NCI-H146 (cell line): ENCODE results near the gene PHACTR1.

Experiments used
- DNase-seq: peaks from one replicate; lab custom pipeline; 2025; lab: John Stamatoyannopoulos, UW

Gene PHACTR1

DNA sequence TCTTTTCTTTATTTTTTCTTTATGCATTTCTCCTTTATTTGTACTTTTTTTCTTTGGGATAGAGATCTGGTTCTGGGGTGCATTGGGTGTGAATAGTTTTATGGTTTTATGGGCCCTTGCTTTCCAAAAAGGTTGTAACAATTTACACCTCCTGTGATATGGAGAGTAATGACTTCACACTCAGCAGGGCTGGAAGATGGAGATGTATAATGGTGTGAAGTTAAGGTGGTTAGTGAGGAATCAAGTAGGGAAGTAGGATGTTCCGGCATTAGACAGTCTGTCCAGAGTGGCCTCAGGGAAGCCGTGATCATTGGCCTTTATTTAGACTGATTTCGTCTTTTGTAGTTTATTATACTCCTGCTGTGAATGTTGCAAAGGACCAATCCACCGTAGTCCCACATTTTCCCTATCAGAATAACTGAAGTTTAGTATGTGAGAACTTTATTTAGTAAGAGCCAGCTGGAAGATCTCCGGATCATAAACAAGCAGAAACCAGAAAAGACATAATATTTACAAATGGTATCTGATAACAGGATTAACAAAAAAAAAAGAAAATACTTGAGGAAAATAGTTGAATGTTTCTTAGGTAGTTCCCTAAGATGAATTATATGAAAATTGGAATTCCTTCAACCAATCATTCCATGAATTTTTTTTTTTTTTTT is 356.2 kb downstream of the PHACTR1 start:
- DNase-seq: no peak

DNA sequence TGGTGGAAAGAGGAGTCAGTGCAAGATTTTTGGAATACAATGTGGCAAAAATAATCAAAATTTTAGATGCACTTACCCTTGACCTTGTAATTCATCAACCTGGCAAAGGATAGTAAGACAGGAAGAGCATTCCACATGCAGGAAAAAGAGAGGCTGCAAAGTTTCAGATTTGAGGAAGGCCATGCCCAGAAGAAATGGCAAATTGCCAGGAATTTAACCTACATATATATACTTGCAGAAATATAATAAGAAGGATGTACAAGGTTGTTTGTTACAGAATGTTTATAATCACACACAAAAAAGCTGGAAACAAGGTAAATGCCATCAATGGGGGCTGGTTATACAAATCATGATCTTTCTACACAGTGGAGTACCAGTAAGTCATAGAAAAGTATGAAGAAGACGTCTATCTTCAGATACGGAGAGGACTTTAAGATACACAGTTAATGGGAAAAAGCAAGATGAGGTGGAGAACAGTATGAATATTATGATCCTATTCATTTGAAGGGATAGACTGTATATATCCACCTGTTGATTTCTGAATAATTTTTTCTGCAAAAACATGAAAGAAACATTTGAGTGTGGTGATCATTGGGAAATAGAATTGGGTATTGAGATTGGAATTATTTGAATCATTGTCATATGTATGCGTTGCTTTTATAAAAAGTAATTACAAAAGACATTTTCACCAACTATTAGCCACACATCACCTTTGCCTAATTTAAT is 358.0 kb downstream of the PHACTR1 start:
- DNase-seq: no peak

DNA sequence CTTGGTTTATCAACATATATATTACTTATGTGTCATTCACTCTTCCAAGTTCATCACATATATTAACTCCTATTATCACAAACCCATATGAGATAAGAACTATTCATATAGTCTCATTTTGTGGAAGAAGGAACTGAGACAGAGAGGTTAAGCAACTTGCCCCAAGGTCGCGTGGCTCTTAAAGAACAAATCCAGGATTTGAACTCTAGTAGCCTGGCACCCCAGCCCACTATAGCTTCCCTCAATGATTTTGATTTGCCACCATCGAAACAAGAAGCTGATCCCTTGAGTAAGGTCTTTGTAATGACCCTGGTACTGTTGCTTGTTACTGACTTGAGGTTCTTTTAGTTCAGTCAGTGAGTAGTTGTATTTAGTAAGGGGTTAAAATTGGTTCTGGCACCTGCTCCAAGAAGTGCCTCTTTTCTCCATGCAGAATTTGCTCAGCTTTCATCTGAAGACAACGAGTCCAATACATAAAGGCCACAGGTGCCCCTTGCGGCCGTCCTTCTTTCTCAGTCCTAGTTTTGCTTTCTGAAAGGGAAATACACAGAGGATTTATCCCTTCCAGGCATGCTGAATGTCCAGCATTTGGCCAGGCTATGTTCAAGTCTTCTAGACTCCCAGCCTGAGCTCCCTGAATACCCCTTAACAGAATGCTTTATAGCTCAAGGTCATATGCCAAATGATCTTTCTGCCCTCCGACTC is 358.7 kb downstream of the PHACTR1 start:
- no peak for DNase-seq

DNA sequence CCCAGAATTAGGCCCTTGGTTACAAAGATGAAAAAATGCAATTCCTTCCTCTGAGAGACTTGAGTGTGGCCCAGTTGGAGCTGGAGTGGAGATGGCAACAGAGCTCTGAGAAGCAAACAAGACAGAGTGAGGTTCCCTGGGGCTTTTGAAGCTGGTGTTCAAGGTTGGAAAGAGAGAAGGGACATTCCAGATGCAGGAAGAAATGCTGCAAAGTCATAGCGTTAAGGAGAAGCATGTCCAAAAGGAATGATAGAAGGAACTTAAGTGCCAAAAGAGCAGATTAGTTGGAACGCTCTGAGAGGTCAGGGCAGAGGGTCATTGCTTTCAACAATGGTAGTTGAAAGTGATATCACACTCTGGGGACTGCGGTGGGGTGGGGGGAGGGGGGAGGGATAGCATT is 360.0 kb downstream of the PHACTR1 start:
- no peak for DNase-seq

DNA sequence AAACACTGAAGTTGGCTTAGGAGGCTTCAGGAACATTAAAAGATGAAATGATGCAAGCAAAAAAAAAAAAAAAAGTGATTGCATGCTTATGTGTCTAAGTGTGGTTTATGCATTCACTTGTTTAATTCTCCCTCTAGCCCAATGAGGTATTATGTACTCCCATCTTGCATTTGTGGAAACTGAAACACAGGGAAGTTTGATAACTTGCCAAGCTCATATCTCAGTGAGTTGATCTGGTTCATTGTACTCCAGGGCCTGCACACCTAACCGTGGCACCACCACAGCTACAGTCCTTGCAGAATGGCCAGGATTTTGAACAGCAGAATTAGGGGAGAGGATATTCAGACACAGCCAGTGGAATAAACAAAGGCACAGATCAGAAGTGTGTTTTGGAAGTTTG is 360.6 kb downstream of the PHACTR1 start:
- no peak for DNase-seq

DNA sequence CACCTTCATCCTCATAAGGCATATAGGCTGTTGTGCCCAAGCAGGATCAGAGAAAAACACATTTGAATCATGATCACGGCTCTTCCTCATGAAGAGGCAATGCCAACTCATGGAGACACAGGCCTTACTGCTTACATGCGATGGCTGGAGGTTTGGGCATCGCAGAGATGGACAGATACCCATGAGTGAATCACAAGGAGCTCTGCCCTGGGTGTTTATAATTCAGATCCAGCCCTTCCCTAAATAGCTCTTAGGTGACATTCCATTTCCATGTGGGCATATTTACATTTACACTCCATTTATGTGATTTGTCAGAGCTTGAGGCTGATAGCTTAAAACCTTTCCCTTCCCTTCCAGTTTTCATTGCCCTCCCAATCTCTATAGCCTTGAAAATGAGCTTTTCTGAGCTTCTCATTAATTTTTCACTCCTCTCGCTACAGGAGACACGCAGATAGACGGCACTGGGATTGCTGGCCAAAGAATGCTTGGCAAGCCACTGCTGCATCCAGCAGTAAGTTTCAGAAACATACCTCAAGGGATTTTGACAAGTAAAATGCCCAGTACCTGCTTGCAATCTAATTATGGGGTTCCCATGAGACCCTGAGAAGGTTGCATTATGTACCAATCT is 362.6 kb downstream of the PHACTR1 start:
- DNase-seq: no peak

DNA sequence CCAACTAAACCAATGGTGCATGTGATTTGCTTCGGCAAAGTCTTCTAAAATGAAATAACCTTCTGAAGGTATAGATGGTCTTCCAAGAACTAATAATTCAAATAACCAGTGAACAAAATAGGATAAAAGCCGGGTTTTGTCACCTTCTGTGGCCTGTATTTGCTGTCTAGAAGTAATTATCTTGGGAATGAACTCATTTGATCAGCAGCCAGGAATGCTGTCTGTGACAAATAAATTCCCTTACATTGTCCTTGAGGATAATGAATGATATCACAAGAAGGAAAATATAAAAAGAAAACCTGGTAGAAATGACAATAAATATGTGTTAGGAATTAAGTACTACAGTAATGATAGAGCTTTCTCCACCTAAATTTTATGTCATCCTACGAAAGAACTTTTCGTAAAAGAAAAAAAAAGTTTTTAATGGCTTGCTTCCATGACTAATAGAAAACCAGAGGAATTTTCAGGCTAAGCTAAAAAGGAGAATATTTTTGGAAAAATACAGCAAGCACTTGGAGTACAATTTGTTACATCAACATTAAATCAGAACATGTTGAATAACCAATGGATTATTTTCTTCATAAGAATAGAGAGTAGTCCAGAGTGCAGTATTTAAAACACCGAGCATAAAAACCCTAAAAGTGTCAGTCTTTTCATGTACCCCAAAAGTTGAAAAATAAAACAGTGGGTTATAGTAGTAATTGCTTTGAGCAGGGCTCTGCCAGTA is 364.1 kb downstream of the PHACTR1 start:
- DNase-seq: no peak

DNA sequence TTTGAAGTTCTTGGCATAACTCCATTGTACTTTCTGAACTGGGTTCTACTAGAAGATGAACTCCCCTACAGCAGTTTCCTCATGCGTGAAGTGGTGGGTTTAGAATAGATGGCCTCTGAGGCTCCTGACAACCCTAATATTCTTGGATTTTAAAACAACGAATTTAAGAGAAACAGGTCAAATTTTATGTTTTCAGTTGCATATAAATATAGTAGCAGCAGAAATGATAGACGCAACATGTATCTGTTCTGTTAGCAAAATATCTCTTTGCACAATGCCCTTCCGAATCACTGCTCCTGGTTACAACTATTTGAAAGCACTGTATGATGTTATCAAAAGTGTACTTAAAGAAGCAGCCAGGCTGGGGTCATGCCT is 364.6 kb downstream of the PHACTR1 start:
- DNase-seq: no peak

DNA sequence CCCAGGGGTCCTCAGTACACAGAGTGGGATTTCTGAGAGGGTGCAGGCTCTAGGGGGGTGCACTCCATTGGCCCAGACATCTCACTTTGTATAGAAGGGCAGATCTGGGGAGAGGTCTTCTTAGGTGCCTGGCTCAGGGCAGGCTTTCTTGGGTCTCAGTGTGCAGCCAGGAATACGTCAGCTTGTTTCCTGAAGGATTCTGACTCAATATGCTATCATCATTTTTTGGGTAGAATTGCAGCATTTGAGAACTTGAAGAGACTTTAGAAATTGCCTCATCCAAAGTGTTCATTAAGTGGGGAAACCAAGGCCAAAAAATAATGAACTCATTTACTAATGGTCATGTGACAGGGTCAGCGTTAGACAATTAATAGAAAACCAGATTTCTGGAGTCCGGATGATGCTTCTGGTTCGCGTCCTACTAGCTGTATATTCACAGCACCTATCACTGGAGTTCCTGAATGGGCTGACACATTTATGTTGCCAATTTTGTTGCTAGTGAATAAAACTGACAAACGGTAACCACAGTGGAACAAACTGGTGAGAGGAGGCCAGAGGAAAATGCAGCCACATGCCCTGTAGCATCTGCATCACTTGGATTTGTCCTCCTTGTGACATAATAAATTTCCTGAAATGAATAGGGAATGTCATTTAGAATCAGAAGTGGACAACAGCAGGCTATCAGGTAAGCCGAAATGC is 372.9 kb downstream of the PHACTR1 start:
- no peak for DNase-seq

DNA sequence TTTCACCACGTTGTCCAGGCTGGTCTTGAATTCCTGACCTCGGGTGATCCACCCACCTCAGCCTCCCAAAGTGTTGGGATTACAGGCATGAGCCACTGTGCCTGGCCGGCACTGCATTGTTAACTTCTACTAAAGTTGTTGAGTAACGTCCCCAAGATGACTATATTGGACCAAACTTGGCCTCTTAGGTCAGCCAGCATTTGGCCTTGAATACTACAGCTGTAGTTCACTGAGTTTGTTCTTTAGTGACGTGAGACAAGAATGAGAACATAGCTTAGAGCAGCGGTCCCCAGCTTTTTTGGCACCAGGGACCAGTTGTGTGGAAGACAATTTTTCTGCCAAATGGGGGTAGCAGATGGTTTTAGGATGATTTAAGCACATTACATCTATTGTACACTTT is 374.6 kb downstream of the PHACTR1 start:
- no peak for DNase-seq

DNA sequence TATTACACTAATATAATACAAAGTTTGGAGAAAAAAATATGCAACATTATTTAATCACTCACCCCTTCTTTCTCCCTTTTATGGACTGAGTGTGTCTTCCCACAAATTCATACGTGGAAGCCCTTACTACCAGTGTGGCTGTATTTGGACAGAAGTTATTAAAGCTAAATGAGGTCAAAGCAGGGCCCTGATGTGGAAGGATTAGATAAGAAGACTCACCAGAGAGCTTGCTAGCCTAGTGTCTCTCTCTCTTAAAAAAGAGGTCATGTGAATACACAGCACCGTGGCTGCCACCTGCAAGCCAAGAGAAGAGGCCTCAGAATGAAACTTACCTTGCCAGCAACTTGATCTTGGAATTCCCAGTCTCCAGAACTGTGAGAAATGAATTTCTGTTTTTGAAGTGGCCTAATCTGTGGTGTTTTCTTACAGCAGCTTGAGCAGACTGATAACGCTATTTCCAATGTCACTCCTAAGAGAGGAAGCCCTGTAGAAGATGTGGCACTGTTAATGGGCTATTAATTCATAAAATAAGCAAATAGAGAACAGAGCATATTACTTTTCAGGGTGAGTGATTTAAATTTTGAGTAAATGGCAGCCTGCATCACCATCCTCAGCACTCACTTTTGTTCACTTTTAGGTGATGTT is 378.3 kb downstream of the PHACTR1 start:
- no peak for DNase-seq

DNA sequence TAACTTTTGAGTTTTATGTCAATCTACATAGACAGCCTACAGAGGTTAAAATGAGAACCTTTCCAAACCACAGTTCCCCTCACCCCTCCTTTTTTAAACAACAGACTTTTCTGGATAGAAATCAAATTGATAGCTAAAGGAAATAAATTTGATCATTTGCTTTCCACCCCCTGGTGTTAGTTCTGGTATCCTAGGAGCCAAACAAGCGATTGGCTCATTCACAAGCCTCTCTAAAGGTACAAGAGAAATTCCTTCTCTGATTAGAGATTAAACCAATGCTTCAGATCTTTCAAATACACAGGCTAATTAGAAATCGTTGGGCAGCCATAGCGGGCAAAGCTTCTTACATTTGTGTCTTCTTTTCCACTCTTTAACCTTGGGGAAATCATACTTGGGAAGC is 379.5 kb downstream of the PHACTR1 start:
- no peak for DNase-seq

DNA sequence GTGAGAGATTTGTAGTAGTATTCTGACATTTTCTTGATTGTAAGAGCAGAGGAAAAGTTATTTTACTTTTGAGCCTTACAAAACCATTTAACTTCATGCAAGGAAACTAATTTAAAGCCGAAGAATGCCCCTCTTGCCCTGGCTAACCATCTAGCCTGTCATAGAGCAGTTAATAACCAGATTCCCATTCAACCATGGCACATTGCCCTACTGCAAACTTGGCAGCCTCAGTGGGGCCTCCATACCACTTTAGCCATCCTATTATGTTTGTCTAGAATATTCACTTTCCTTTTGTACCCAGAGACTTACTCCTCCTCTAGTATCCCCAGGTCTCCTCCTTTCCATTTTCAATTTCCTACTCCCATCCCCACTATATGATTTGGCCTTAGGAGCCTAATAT is 380.9 kb downstream of the PHACTR1 start:
- no peak for DNase-seq

DNA sequence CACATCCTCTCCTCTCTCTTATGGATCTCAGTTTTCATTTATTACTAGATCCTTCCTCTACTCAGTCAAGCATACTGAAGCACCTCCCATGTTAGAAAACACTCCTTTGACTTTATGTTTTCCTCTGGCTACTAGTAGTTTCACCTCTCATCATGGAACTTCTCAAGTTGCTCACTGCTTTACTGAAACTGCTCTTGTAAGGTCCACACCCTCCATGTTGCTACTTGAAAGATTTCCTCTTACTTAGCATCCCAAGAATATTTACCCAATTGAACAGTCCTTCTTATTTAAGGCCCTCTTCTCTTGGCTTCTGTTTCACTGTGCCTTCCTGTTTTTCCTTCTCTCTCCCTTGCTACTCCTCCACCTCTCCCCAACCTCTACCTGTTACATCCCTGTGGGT is 381.4 kb downstream of the PHACTR1 start:
- no peak for DNase-seq

DNA sequence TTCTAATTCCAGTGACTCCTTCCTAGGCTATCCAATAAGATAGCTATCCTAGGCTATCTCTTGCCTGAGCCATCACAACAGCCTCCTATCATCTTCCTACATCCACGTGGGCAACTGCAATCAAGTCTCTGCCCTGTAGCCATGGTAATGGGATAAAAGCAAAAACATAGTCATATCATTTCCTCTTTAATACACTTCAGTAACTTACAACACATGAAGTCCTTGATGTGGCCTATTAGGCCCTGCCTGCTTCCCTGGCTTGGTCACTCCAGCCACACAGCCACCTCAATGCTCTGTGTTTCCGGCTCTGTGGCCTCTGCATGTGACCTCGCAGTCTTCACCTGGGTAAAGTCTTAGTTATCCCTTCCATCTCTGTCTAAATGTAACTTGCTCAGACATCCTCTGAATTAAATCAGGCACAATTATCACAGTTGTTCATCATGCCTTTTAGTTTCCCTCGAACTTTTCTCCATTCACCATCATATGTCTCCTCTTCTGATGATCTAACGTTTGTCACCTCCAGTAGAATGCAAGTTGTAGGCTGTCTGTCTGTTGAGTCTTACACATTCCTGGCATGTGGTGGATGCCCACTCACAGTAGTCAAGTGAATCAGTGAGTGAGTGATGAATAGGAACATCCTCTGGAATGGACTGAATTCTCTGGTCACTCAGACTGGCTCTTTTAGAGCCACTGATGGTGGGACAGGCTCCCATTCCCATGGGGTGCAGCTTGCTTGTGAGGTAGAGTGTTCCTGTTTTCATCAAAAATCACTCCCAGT is 382.4 kb downstream of the PHACTR1 start:
- DNase-seq: no peak

DNA sequence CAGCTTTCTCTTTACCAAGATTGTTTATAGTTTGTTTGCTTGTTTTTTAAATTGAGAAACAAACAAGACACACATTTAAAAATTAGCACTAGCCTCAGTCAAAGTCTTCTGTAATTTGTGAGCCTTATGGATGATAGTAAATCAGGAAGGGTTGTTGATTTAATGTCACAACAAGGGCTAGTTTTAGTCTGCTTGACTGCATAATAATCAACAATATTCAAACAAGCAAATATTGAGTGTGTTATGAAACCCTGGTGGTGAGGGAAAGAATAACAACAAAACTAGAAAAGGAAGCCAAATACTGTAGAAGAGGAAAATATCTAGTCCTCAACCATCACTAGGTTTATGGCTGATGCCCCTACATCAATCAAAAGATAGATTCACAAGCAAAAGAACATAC is 383.2 kb downstream of the PHACTR1 start:
- no peak for DNase-seq

DNA sequence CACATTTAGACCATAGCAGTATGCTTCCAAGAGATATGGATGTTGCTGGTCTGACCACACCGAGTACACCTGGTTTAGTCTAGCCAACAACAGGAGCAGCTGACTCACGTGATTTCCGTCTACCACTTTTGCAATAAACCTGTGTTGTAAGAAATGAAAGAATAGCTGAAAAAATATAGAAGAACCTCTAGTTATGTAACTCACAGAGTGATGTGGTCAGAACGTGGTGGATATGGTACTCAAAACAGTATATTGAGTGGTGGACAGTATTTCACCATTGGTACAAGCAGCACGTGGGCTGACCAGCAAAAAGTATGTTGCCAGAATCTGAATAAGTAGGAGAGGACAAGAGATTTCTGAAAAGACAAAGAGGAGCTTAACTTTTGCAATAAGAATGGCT is 384.8 kb downstream of the PHACTR1 start:
- DNase-seq: no peak

DNA sequence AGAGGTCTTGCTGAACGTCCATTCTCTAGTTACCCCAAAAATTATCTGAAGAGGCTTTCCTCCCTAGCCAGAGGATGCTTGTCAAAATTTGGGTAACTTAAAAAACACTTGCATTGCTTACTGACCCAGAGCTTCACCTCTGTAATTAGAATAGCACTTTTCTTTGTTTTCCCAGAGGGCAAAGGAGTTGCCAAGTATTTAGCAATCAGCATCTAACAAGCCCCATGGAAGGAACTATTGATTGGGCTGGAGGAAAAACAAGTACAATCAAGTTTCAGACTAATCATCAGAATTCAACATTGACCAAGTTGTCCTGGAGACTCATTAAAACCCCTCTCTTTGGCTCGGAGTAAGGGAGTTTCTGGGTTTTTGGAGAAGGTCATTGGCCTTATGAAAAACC is 385.4 kb downstream of the PHACTR1 start:
- no peak for DNase-seq

DNA sequence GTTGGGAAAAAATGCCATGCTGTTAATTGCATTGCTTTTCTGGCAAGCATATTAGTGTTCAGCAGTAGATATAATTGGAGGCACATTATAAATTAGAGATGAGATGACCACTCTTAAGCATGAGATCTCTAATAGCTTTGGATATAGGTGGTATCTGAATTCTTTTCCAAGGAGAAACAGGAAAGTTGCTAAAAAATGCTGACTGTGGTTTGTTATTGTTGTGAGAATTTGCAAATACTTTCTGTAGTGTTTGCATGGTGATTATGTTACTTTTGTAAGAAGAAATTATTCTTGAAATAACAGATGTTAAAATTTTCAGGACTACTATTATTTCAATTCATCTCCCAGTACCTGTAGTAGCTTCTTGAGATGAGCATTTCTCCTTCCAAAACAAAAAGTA is 386.6 kb downstream of the PHACTR1 start:
- no peak for DNase-seq

DNA sequence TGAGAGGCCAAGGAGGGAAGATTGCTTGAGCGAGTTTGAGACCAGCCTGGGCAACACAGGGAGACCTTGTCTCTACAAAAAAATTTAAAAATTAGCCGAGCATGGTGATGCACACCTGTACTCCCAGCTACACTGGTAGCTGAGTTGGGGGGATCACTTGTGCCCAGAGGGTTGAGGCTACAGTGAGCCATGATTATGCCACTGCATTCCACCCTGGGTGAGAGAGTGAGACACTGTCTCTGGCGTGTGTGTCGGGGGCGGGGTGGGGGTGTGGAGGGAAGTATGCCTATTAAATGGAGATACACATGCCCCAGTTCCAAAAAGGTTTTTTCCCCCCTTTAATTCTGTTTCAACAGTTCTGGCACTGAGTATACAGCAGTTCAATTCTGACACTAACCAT is 388.6 kb downstream of the PHACTR1 start:
- DNase-seq: no peak
